Suprapubic skin (tissue), 4 donors: ENCODE data around the gene CDH7. TPM values are rescaled to one million over a fixed set of nuclear protein-coding genes. Genes with fewer than 3 reads are reported as not detected.

ENCODE experiments used
- DNase-seq, 2 donors: peaks; one replicate each; pipeline ENCODE4 v3.0.0-alpha.2; 2019; ENCODE audit warnings: low spot score in 2 of 2
- H3K27ac ChIP-seq: fragments of 200-600 bp; sonication (generic); one replicate; pipeline ENCODE4 v1.5.1; 2019
- H3K27me3 ChIP-seq: fragments of 200-600 bp; sonication (generic); one replicate; pipeline ENCODE4 v1.5.1; 2019
- H3K36me3 ChIP-seq: fragments of 200-600 bp; sonication (generic); one replicate; pipeline ENCODE4 v1.5.1; 2019
- H3K4me1 ChIP-seq: fragments of 200-600 bp; sonication (generic); one replicate; pipeline ENCODE4 v1.5.1; 2019
- H3K4me3 ChIP-seq: fragments of 200-600 bp; sonication (generic); one replicate; pipeline ENCODE4 v1.5.1; 2019; ENCODE audit warnings: mild to moderate bottlenecking
- H3K9me3 ChIP-seq: fragments of 200-600 bp; sonication (generic); one replicate; pipeline ENCODE4 v1.5.1; 2019
- EP300 ChIP-seq: sonication (generic); formaldehyde crosslinking; IDR thresholded peaks from one replicate; pipeline ENCODE4 v1.6.1; 2017; ENCODE audit warnings: antibody characterized with exemption
- POLR2A ChIP-seq, 2 donors: fragments of 450-650 bp; IDR thresholded peaks; one replicate each; pipeline ENCODE4 v1.6.1; 2017; ENCODE audit warnings: antibody characterized with exemption in 2 of 2, mild to moderate bottlenecking in 2 of 2, moderate library complexity in 2 of 2
- POLR2AphosphoS5 ChIP-seq, 3 donors: sonication (generic); formaldehyde crosslinking; IDR thresholded peaks; one replicate each; pipeline ENCODE4 v1.6.1; 2017; ENCODE audit warnings: antibody characterized with exemption in 3 of 3
- WGBS: methylation state at CpG from one replicate; pipeline ENCODE4 v1.1.5; 2018; 5-methylcytosine and 5-hydroxymethylcytosine counted together
- total RNA-seq, 4 donors: library from RNA; depleted of rRNA; stranded (reverse); fragments of >200 nt; gene quantifications; one replicate each; pipeline ENCODE4 v1.1.0, GENCODE V29; 2016
- TF ChIP-seq, protein P1 (sequence below), 2 donors: fragments of 200-600 bp in 1 of 2; fragments of 450-650 bp in 1 of 2; sonication (generic) in 1 of 2; IDR thresholded peaks; one replicate each; pipeline ENCODE4 v1.5.1; 2016 to 2019; ENCODE audit warnings: antibody characterized with exemption in 2 of 2, mild to moderate bottlenecking in 1 of 2, moderate library complexity in 1 of 2

Gene CDH7
- total RNA-seq, 4 donors from 2014 or later, result 0.24 TPM; not detected in 3

DNA sequence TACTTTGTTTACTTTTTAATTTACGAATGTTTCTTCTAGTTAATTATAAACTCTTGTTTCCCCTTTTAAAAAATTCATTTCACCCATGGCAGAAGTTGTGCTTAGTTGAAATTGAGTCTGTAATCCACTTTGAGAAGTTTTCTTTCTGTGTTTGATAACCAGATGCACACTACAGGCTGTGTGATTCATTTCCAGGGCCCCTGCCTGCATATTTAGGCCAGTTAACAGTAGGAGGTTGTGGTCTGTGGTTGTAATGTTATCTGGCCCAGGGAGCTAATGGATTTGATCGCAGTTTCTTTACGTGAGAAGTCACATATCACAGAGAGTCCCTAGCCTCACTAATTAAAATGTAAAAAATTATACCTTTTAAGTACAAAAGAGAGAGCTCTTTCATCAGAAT lies 3.3 kb downstream of the CDH7 start:
- no peak for DNase-seq
- WGBS, result 60% methylated on average over 3 of the region's 3 CpGs
- TF ChIP-seq, protein P1, sequence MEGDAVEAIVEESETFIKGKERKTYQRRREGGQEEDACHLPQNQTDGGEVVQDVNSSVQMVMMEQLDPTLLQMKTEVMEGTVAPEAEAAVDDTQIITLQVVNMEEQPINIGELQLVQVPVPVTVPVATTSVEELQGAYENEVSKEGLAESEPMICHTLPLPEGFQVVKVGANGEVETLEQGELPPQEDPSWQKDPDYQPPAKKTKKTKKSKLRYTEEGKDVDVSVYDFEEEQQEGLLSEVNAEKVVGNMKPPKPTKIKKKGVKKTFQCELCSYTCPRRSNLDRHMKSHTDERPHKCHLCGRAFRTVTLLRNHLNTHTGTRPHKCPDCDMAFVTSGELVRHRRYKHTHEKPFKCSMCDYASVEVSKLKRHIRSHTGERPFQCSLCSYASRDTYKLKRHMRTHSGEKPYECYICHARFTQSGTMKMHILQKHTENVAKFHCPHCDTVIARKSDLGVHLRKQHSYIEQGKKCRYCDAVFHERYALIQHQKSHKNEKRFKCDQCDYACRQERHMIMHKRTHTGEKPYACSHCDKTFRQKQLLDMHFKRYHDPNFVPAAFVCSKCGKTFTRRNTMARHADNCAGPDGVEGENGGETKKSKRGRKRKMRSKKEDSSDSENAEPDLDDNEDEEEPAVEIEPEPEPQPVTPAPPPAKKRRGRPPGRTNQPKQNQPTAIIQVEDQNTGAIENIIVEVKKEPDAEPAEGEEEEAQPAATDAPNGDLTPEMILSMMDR (IDR thresholded peaks at IDR 0.05), result no peak
- TF ChIP-seq POLR2A (IDR thresholded peaks at IDR 0.05), result no peak
- no peak for TF ChIP-seq POLR2AphosphoS5 (IDR thresholded peaks at IDR 0.05)
- no peak for TF ChIP-seq EP300
- Histone ChIP-seq H3K9me3 (no peaks in the 10 kb centered on the region), H3K27me3 (peaks cover 28% of the 10 kb centered on the region), H3K4me1 (peaks cover 10% of the 10 kb centered on the region), H3K4me3 (no peak overlapping the region), H3K36me3 (no peaks in the 10 kb centered on the region), H3K27ac (no peak overlapping the region)

DNA sequence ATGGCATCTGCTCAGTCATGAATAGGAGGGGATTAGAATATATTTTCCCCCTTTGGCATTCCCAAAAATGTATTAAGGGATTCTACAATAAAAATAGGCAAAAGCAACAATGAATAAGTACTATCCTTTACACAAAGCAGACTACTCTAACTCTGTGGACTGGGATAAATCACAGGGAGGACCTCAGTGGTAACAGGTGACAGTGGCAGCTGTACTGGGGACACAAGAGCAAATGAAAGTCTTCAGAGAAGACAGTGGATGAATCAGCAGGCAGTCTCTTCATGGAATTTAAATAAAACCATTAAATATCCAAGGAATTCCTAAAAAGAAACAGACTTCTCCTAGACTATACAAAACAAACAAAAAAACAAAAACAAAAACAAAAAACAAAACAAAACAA lies 4.8 kb downstream of the CDH7 start:
- H3K9me3 ChIP-seq, result no peaks in the 10 kb centered on the region
- H3K36me3 ChIP-seq, result no peaks in the 10 kb centered on the region
- DNase-seq, result no peak
- peaks cover 15% of the 10 kb centered on the region for H3K27me3 ChIP-seq
- TF ChIP-seq EP300 (no peak), POLR2AphosphoS5 (IDR thresholded peaks at IDR 0.05) (no peak), POLR2A (IDR thresholded peaks at IDR 0.05) (no peak)
- H3K4me3 ChIP-seq, result no peak overlapping the region
- H3K4me1 ChIP-seq, result peaks cover 6% of the 10 kb centered on the region
- no peak overlapping the region for H3K27ac ChIP-seq

DNA sequence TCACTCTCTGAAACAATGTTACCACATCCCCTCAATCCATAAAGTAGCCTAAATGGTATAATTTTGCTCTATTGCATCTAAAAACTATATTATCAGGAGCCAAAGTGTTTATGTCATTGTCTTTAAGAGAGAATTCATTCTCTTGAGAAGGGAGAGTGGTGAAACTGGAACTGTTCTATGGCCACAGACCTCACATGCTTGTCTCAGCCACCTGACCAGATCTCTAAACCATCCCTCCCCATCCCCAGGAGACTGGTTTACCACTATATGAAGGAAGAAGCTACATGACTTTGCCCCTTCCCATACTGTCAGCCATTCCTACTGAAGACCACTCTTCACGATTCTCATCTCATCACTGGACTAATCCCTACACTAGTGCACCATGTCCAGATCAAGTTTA lies 9.6 kb downstream of the CDH7 start:
- no peak overlapping the region for H3K27ac ChIP-seq
- no peaks in the 10 kb centered on the region for H3K27me3 ChIP-seq
- no peaks in the 10 kb centered on the region for H3K36me3 ChIP-seq
- H3K4me1 ChIP-seq, result no peaks in the 10 kb centered on the region
- no peaks in the 10 kb centered on the region for H3K9me3 ChIP-seq
- 76% methylated on average over 1 of the region's 1 CpG for WGBS
- H3K4me3 ChIP-seq, result no peak overlapping the region
- no peak for DNase-seq
- TF ChIP-seq POLR2AphosphoS5 (IDR thresholded peaks at IDR 0.05), result no peak
- TF ChIP-seq POLR2A (IDR thresholded peaks at IDR 0.05), result no peak
- no peak for TF ChIP-seq EP300
- TF ChIP-seq, protein P1 (IDR thresholded peaks at IDR 0.05), result no peak

DNA sequence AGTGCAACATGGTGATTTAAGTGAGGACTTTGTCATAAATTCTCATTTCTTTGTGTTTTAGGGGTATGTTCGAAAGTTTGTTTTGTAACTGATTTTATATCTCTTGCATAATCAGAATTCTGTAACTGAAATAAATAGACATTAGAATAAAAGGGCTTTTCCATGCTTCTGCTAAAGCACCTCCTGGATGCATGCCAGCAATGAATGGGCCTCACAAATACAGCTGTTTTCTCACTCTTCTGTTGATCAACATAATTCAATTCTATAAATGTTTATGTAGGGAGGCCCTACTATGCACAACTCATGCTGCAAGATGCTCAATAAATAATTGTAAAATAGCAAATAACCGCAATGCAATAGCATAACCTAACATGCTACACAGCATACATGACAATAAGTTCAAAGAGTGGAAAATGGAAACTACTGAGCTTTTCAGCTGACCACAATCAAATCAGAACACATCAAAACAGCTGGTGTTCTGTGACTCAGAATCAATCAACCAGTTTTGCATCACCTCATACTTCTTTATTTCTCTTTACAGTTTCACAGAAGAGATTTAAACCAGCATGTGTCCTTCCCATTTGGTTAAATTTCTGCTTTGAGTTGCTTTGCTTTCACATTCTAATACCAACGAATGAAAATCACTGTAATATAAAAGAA lies 11.0 kb downstream of the CDH7 start:
- Histone ChIP-seq H3K27me3 (no peaks in the 10 kb centered on the region), H3K4me3 (no peak overlapping the region), H3K9me3 (no peaks in the 10 kb centered on the region), H3K36me3 (no peaks in the 10 kb centered on the region), H3K4me1 (no peaks in the 10 kb centered on the region), H3K27ac (no peak overlapping the region)
- no peak for DNase-seq
- 72% methylated on average over 3 of the region's 3 CpGs for WGBS
- no peak for TF ChIP-seq EP300
- TF ChIP-seq, protein P1 (IDR thresholded peaks at IDR 0.05), result no peak
- TF ChIP-seq POLR2A (IDR thresholded peaks at IDR 0.05), result no peak
- no peak for TF ChIP-seq POLR2AphosphoS5 (IDR thresholded peaks at IDR 0.05)

DNA sequence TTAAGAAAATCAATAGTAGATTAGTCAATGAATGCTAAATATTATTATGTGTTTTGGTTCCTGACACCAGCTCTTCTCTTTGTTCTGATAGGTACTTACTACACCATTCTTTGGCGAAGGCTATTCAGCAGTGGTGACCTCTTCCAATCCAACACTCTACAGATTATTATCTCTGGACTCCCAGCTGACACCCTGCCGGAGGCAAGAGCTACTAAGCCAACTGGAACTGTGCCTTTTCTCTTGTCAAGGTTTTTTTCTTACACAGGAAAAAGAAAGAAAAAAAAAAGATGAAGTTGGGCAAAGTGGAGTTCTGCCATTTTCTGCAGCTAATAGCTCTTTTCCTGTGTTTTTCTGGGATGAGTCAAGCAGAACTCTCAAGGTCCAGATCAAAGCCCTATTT lies 11.7 kb downstream of the CDH7 start:
- 42% methylated on average over 2 of the region's 2 CpGs for whole genome bisulfite sequencing

More for the DNA sequence above, 11.7 kb downstream of the CDH7 start:
- Histone ChIP-seq H3K4me3 (no peak overlapping the region), H3K36me3 (no peaks in the 10 kb centered on the region), H3K27ac (no peak overlapping the region), H3K9me3 (no peaks in the 10 kb centered on the region), H3K27me3 (no peaks in the 10 kb centered on the region), H3K4me1 (no peaks in the 10 kb centered on the region)
- no peak for DNase-seq
- TF ChIP-seq, protein P1 (IDR thresholded peaks at IDR 0.05), result no peak
- TF ChIP-seq POLR2A (IDR thresholded peaks at IDR 0.05) (no peak), POLR2AphosphoS5 (IDR thresholded peaks at IDR 0.05) (no peak), EP300 (no peak)
